Amniotic epithelial cell (primary cell): ENCODE data around the gene HEATR5B.
A peak's percentile ranks its signal among the peaks of the same experiment; 100 is the strongest.
"Not testable (repeated sequence)": the region's sequence is repeated elsewhere in the genome, so short reads cannot be mapped to it uniquely, and the experiment has no call there.

ENCODE experiments used
- DNase-seq: peaks from one replicate; pipeline ENCODE4 v3.0.0-alpha.2; 2010; ENCODE audit warnings: low read depth

HEATR5B gene

GRCh38 chr2:36981911-36982310, 102.3 kb downstream of the HEATR5B start:
- DNase-seq: no peak

DNA sequence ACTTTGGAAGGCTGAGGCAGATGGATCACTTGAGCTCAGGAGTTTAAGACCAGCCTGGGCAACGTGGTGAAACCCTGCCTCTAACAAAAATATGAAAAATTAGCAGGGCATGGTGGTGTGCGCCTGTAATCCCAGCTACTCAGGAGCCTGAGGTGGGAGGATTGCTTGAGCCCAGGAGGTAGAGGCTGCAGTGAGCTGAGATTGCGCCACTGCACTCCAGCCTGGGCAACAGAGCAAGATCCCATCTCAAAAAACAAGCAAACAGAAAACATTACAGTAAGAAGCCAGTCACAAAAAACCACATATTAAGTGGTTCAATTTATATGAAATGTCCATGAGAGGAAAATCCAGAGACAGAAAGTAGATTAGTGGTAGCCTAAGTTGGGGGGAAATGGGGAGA, 105.2 kb downstream of the HEATR5B start:
- DNase-seq: not testable (repeated sequence)

DNA sequence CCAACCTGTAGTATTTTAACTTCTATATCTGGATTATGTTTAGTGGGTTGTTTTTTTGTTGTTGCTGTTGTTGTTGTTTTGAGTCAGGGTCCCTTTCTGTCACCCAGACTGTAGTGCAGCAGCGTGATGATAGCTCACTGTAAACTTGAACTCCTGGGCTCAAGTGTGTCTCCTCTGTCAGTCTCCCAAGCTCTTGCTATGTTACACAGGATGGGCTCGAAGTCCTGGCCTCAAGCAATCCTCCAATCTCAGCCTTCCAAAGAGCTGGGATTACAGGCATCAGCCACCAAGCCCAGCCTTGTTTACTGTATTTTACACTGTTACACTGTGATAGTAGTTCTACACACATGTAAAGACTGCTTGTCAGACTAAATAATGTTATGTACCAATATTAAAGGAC, 108.1 kb downstream of the HEATR5B start:
- DNase-seq: no peak

DNA sequence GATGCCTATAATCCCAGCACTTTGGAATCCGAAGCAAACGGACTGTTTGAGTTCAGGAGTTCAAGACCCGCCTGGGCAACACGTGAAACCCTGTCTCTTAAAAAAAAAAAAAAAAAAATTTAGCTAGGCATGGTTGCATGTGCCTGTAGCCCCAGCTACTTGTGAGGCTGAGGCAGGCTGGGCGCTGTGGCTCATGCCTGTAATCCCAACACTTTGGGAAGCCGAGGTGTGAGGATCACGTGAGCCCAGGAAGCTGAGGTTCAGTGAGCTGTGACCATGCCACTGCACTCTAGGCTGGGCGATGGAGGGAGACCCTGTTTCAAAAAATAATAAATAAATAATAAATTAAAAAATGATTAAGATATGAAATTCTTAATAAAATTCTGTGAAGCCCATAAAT, 108.9 kb downstream of the HEATR5B start:
- no peak for DNase-seq

GRCh38 chr2:36973320-36973719, 110.9 kb downstream of the HEATR5B start:
- peak; percentile 9 for DNase-seq

DNA sequence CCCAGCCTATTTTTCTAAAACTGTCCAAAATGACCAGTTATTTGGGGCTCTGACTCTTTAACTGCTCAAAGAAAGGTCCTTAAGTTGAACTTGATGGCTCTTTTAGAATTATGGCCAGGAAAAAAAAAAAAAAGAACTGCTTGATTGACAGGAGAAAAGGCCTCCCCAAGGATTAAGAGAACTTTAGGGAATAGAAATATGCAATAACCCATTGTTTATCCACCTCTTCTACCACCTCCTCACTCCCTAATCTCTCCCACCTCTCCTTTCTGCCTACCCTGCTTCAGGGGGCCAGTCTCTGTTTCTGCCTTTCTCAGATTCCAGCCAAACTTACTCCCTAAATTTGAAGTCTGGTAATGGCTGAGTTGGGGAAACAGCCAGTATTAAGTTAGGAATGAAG, 112.2 kb downstream of the HEATR5B start:
- no peak for DNase-seq

- no peak for DNase-seq
Measured at GRCh38 chr2:36967236-36967876, 116.8 kb downstream of the HEATR5B start.

DNA sequence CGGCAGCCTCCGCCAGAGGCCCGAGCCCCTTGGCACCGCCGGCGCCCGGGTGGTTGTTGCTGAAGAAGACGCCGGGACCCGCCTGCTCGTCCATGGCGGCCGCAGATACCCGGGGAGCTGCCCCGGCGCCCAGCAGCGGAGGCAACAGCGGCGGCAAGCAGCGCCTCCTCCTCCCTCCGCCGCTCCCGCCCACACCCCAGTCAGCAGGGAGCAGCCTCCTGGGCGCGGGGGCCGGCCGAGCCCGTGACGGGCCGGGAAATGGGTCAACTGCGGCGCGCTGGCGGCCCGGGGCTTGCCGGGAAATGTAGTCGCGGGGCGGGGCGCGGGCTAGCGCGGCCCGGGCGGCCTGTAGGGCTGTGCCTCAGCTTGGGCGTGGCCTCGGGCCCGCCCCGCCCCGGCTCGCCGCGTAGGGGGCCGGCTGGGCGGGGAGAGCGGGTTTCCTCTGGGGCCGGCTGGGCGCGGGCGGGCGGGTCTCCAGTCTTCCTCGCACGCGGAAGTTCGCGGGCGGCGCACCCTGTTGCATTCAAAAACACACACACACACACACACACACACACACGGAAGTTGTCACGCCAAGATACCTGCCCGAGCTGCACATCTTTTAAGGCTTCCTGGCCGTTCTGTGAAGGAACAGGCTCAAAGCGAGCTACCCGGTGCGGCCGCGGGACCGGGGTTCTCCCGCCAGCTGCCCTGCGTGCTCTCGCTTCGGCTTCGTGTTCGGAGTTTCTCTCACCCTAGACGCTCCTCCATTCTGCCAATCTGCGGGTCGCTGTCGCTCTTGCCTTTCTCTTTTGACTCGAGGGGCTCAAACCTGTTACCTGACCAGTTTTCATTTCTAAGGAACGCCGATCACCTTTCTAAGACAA, 117.6 kb downstream of the HEATR5B start, which contains the start of gene STRN:
Gene STRN (minus strand): TSS at position 167 of the 866 bp plus-strand sequence. CDS start 73 bp downstream, at position 94.
- DNase-seq: peak; percentile 91

GRCh38 chr2:36965751-36966369, 118.3 kb downstream of the HEATR5B start:
- peak; percentile 15 for DNase-seq

DNA sequence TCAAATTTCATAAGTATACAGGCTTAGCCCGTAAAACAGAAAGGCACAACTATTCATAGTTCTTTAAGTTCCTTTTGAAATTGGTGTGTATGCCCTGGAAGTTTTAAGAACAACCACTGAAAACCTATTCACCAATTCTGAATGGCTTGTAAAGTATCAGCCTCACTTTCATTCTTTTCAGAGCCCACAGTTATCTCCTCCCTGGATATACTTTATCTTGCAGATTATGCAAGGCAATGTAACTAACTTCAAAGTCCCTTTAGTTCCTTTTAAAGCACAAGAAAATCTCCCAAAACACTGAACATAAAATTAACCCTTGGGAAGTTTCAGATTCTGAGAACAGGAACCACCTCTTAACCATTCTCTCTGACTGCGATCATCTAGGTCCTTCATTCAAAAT, 119.0 kb downstream of the HEATR5B start:
- DNase-seq: peak; percentile 52

DNA sequence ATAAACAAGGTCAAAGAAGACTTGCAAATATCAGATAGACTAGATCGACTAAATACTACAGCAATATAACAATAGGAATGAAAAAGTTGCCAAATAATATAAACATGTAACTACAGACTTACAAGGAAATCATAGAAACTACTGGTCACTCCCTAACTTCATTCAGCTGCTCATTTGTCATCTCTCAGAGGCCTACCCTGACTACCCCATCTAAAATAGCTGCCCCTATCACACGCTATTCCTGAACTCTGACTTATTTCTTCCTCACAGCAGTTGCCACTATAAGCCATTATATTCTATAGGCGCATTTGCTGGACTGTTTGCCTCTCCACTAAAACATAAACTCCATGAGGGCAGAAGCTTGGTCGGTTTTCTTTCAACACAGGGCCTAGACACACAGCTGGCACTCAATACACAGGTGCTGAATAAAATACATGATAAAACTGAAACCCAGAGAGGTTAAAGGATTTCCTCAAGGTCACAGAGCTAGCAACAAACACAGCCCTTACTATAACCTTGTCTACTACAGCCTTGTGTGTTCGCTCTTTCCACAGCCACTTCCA, 119.6 kb downstream of the HEATR5B start:
- no peak for DNase-seq

- DNase-seq: no peak
Measured at GRCh38 chr2:36963734-36964133, 120.4 kb downstream of the HEATR5B start.

GRCh38 chr2:36963106-36963505, 121.1 kb downstream of the HEATR5B start:
- DNase-seq: no peak

- no peak for DNase-seq
Measured at GRCh38 chr2:36960773-36961172, 123.4 kb downstream of the HEATR5B start.

GRCh38 chr2:36960005-36960675, 124.0 kb downstream of the HEATR5B start:
- DNase-seq: no peak

DNA sequence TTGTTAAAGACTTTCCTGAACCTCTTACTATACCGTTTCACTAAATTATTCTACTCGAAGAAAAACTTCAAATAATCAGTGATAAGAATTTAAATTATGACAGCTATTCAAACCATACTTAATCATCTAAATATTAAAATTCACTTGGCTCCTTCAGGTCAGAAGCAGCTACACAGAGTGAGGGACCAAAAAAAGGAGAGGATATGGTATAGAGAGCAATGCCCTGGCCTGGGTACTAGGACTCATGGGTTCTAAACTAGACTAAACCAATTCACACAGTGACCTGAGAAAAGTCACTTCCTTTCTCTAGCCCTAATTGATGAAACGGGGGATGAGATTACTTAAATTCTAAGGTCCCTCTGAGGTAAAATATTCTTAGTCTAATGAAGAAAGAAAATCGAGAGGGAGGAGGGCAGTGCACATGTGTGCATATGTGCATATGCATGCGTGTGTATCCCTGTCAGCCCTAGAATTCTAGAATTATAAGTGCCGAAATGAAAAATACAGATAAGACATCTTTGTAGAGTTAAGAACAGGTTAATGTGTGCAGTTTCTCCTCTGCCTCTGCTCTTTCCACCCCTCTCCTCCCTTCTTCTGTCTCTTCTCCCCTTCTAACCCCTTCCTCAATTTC, 129.1 kb downstream of the HEATR5B start:
- no peak for DNase-seq

GRCh38 chr2:36952748-36953197, 131.4 kb downstream of the HEATR5B start:
- no peak for DNase-seq

DNA sequence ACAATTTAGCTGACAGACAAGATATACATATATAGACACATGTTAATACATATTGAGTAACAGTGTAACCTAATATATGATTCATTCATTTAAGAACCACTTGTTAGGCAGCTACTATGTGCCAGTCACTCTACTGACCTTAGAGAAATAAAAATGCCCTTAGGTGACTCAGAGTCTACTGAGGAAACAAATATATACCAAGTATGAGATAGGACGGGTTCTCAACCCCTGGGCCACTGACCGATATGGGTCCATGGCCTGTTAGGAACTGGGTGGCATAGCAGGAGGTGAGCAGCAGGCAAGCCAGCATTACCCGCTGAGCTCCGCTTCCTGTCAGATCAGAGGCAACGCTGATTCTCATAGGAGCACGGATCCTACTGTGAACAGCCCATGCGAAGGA, 132.6 kb downstream of the HEATR5B start:
- DNase-seq: peak; percentile 65

DNA sequence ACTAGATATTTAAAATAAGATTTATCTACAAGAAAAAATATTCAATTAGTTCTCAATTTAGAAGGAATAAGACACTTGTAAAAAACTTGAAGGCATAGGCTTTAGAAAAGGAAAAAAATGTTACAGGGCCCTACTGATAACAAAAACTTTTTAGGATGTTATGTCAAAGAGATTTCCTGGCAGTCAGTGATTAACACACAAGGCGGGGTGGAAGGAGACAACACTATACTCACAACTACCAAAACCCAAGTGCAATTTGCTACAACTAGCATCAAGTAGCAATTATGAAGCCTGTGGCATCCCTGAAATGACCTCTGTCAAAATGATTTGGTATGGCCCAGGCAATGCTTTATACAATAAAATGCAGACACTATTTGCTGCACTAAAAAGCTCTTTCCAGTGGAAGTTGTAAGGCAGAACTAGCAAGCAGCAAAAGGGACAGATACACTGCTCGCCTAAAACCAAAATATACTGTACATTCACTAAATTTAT, 133.1 kb downstream of the HEATR5B start:
- no peak for DNase-seq

GRCh38 chr2:36949845-36950244, 134.3 kb downstream of the HEATR5B start:
- no peak for DNase-seq

- not testable (repeated sequence) for DNase-seq
Measured at GRCh38 chr2:36945240-36945639, 138.9 kb downstream of the HEATR5B start.
